H1 (cell line): ENCODE results near the gene SPC24. TPM values are rescaled to one million over a fixed set of nuclear protein-coding genes. Genes with fewer than 3 reads are reported as not detected.

Source experiments
- BACH1 ChIP-seq: IDR thresholded peaks from 2 replicates; pipeline ENCODE4 v1.6.1; 2012; ENCODE audit warnings: low read length, improper control_type of control experiment
- BCL11A ChIP-seq, 2 experiments: IDR thresholded peaks; one replicate each; pipeline ENCODE4 v1.6.1; 2011; ENCODE audit warnings: low read depth in 2 of 2, low read length in 2 of 2, mild to moderate bottlenecking in 2 of 2
- FOSL1 ChIP-seq: IDR thresholded peaks from 2 replicates; pipeline ENCODE4 v1.6.1; 2011; ENCODE audit warnings: mild to moderate bottlenecking, low read depth, low read length, moderate library complexity; ENCODE audit not compliant: insufficient read depth
- GTF2F1 ChIP-seq: IDR thresholded peaks from 2 replicates; pipeline ENCODE4 v1.6.1; 2012; ENCODE audit warnings: low read depth, low read length, improper control_type of control experiment, borderline replicate concordance
- HDAC6 ChIP-seq: IDR thresholded peaks from one replicate; pipeline ENCODE4 v1.7.1; 2012; ENCODE audit warnings: low read depth, mild to moderate bottlenecking, inconsistent platforms, low read length, moderate library complexity
- KDM1A ChIP-seq: fragments of 200-600, 300-600 bp; sonication (generic); IDR thresholded peaks from 2 replicates; pipeline ENCODE4 v1.7.1; 2016; ENCODE audit warnings: mild to moderate bottlenecking, low read length, borderline replicate concordance
- NRF1 ChIP-seq: IDR thresholded peaks from 2 replicates; pipeline ENCODE4 v1.6.1; 2011; ENCODE audit warnings: mild to moderate bottlenecking, low read depth, low read length, improper control_type of control experiment
- USF2 ChIP-seq: IDR thresholded peaks from 2 replicates; pipeline ENCODE4 v1.6.1; 2011; ENCODE audit warnings: low read length, improper control_type of control experiment
- polyA plus RNA-seq, 7 experiments: library from polyadenylated mRNA; depleted of rRNA in 3 of 7; stranded (reverse) in 5 of 7; unstranded in 2 of 7; fragments of >200 nt in 5 of 7; fragments of 200-250 nt in 2 of 7; gene quantifications; 1 replicate in 5 of 7; 2 replicates in 1 of 7; 4 replicates in 1 of 7; pipeline versions ENCODE4 v1.2.1 to v1.2.3, GENCODE V29; 2011 to 2013; ENCODE audit warnings: missing spikeins in 2 of 7, mixed read lengths in 2 of 7
- total RNA-seq: library from RNA; stranded (reverse); fragmentation: NEBNext Ultra II Directional; extraction: Animal tissue kit (Norgen Biotek cat#: 25700); gene quantifications from 2 replicates; pipeline ENCODE4 v1.2.1, GENCODE V29; 2021

SPC24 gene
- total and polyA plus RNA-seq, 2 of the 8 experiments (the other 6 are each of a cell fraction or from before 2014, with no cell fraction given): 17.7 to 42.4 TPM

DNA sequence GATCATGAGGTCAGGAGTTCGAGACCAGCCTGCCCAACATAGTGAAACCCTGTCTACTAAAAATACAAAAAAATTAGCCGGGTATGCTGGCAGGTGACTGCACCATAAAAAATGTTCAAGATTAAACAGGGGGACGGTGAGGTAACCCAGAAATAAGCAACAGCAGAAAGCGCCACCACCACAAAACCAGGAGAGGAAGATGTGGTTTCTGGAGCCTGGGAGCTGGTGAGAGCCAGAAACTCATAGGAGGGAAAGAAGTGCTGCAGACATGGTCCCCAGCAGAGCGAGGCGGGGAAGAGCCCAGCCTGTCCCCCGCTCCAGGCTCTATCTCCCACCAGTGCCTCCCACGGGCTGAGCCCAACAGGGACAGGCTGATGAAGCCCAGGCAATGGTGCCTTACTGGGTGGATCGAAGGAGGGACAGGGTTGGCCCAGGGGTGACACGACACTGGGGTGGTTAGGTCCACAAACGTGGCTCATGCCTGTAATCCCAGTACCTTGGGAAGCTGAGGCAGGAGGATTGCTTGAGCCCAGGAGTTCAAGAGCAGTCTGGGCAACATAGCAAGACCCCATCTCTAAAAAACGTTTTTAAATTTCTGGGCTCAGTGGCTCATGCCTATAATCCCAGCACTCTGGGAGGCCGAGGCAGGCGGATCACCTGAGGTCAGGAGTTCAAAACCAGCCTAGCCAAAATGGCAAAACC is 19.0 kb downstream of the SPC24 start (continued):
- TF ChIP-seq HDAC6 (no peak), KDM1A (no peak), FOSL1 (no peak), USF2 (no peak), GTF2F1 (no peak), BCL11A (IDR thresholded peaks at IDR 0.05; ENCODE audit: low read depth in 2 of 2, low read length in 2 of 2) (no peak), NRF1 (no peak), BACH1 (no peak)
